Caco-2 (cell line): ENCODE data around the gene PDE6D. TPM values are rescaled to one million over a fixed set of nuclear protein-coding genes. Genes with fewer than 3 reads are reported as not detected.

ENCODE experiments used
- BruUV-seq: library from RNA; stranded (reverse); fragments of 400-500 nt; replicated peaks from 2 replicates; lab custom pipeline; 2021; lab: Mats Ljungman, UMichigan
- CTCF ChIA-PET: fragments of 300-600 bp; sonication (Branson Sonifier 250); formaldehyde crosslinking; loops from one replicate; lab custom pipeline; 2022; ENCODE audit warnings: antibody characterized with exemption; lab: Charles Lee
- POLR2A ChIA-PET: fragments of 300-600 bp; sonication (Branson Sonifier 250); formaldehyde crosslinking; loops from one replicate; lab custom pipeline; 2022; ENCODE audit warnings: antibody characterized with exemption; lab: Charles Lee
- DNase-seq, 2 experiments: peaks; one replicate each; pipeline versions ENCODE4 v3.0.0 to v3.0.0-alpha.2; 2020 to 2022
- H3K27me3 ChIP-seq: replicated peaks from 2 replicates; pipeline ENCODE4 v1.6.0; 2011; ENCODE audit warnings: low read length; ENCODE audit not compliant: control insufficient read depth, insufficient read depth
- H3K36me3 ChIP-seq: 2 replicates; pipeline ENCODE4 v1.5.1; 2011; ENCODE audit warnings: low read length; ENCODE audit not compliant: control insufficient read depth, insufficient read depth
- H3K4me1 ChIP-seq: fragments of 250-450 bp; sonication (Bioruptor Pico); 2 replicates; pipeline ENCODE4 v1.5.1; 2020; ENCODE audit warnings: mild to moderate bottlenecking
- H3K4me3 ChIP-seq: 2 replicates; pipeline ENCODE4 v1.5.1; 2011; ENCODE audit warnings: low read depth, mild to moderate bottlenecking, control low read depth, low read length
- H3K9me3 ChIP-seq: fragments of 250-450 bp; sonication (Bioruptor Pico); 2 replicates; pipeline ENCODE4 v1.5.1; 2020; ENCODE audit warnings: mild to moderate bottlenecking, moderate library complexity
- H3K27ac Mint-ChIP-seq: one replicate; pipeline ENCODE4 v1.8.0; 2022; ENCODE audit warnings: mixed read lengths; ENCODE audit not compliant: unreplicated experiment
- H3K27me3 Mint-ChIP-seq: one replicate; pipeline ENCODE4 v1.8.0; 2022; ENCODE audit warnings: mixed read lengths; ENCODE audit not compliant: insufficient read depth, unreplicated experiment
- H3K36me3 Mint-ChIP-seq: one replicate; pipeline ENCODE4 v1.8.0; 2022; ENCODE audit warnings: mild to moderate bottlenecking, mixed read lengths; ENCODE audit not compliant: insufficient read depth, unreplicated experiment
- H3K4me1 Mint-ChIP-seq: one replicate; pipeline ENCODE4 v1.8.0; 2022; ENCODE audit warnings: low read depth, mixed read lengths; ENCODE audit not compliant: unreplicated experiment
- H3K4me3 Mint-ChIP-seq: one replicate; pipeline ENCODE4 v1.8.0; 2022; ENCODE audit warnings: mild to moderate bottlenecking, moderate library complexity, mixed read lengths; ENCODE audit not compliant: unreplicated experiment
- H3K9me3 Mint-ChIP-seq: one replicate; pipeline ENCODE4 v1.8.0; 2022; ENCODE audit warnings: mixed read lengths; ENCODE audit not compliant: unreplicated experiment
- CTCF ChIP-seq, 2 experiments: fragments of 200-600 bp in 1 of 2; IDR thresholded peaks; 1 replicate in 1 of 2; 2 replicates in 1 of 2; pipeline versions ENCODE4 v1.5.1 to v1.8.0; 2011 to 2022; ENCODE audit warnings: antibody characterized with exemption in 1 of 2, control low read depth in 1 of 2, inconsistent platforms in 1 of 2, low read depth in 1 of 2, low read length in 1 of 2, mild to moderate bottlenecking in 1 of 2, moderate library complexity in 1 of 2; ENCODE audit not compliant: insufficient read depth in 1 of 2, severe bottlenecking in 1 of 2, unreplicated experiment in 1 of 2
- intact Hi-C: fragments of 100-400 bp; cut with micrococcal nuclease; formaldehyde crosslinking; loops from one replicate; pipeline ENCODE4 v1.10.0; 2022; ENCODE audit not compliant: unreplicated experiment
- total RNA-seq: library from RNA; stranded (reverse); gene quantifications from 2 replicates; pipeline ENCODE4 v1.2.3, GENCODE V29; 2022

Gene PDE6D
- total RNA-seq, 1 experiment from 2014 or later = 9.1 TPM

- H3K27me3 Mint-ChIP-seq = no peaks in the 10 kb centered on the region
- no peak for DNase-seq
- H3K9me3 Mint-ChIP-seq = no peaks in the 10 kb centered on the region
- H3K4me3 Mint-ChIP-seq = no peak overlapping the region
- peaks cover 11% of the 10 kb centered on the region for H3K4me1 ChIP-seq
- TF ChIP-seq CTCF (IDR thresholded peaks at IDR 0.05; ENCODE audit: insufficient read depth in 1 of 2, low read depth in 1 of 2, low read length in 1 of 2, severe bottlenecking in 1 of 2, unreplicated experiment in 1 of 2) = no peak
- H3K27me3 ChIP-seq = no peaks in the 10 kb centered on the region
- intact Hi-C loops = loop anchor here (10.0 kb wide), 1 partner anchor 68 kb away; the partner anchor contains the start of genes COPS7B and PDE6D
- H3K9me3 ChIP-seq = no peaks in the 10 kb centered on the region
- peaks cover 41% of the 10 kb centered on the region for H3K36me3 Mint-ChIP-seq
- peak overlapping the region; percentile 59 for H3K27ac Mint-ChIP-seq
- ChIA-PET CTCF (no interaction called here), POLR2A (no interaction called here)
- peaks cover 11% of the 10 kb centered on the region for H3K4me1 Mint-ChIP-seq
- H3K4me3 ChIP-seq = no peak overlapping the region
- H3K36me3 ChIP-seq = peaks cover 3% of the 10 kb centered on the region
- BruUV-seq = no TSS peak
Observed at GRCh38 chr2:231716666-231717280, 64.3 kb downstream of the PDE6D start.

- BruUV-seq = no TSS peak
- intact Hi-C loops = loop anchor here (1.0 to 10.0 kb wide), 4 partner anchors 36 to 104 kb away; partner anchors contain the start of genes COPS7B and PDE6D
- Histone ChIP-seq H3K4me3 (no peak overlapping the region), H3K27me3 (no peaks in the 10 kb centered on the region), H3K9me3 (no peaks in the 10 kb centered on the region), H3K4me1 (peaks cover 11% of the 10 kb centered on the region), H3K36me3 (peaks cover 3% of the 10 kb centered on the region)
- ChIA-PET CTCF (interaction anchor here (0.6 to 2.7 kb wide), 3 partner anchors 8 to 40 kb away, joined by 4 to 55 read pairs (median 4); no protein-coding TSS in a partner anchor), POLR2A (interaction anchor here (2.2 kb wide), 1 partner anchor 102 kb away, joined by 8 read pairs; no protein-coding TSS in a partner anchor)
- Mint-ChIP-seq H3K4me1 (peaks cover 16% of the 10 kb centered on the region), H3K4me3 (peak overlapping the region; percentile 18), H3K9me3 (no peaks in the 10 kb centered on the region), H3K36me3 (peaks cover 48% of the 10 kb centered on the region), H3K27me3 (no peaks in the 10 kb centered on the region), H3K27ac (peak overlapping the region; percentile 59)
- peak in 1 of 2 experiments; percentile 41 for DNase-seq
- no peak for TF ChIP-seq CTCF (IDR thresholded peaks at IDR 0.05; ENCODE audit: insufficient read depth in 1 of 2, low read depth in 1 of 2, low read length in 1 of 2, severe bottlenecking in 1 of 2, unreplicated experiment in 1 of 2)
Observed at GRCh38 chr2:231715988-231716616, 65.0 kb downstream of the PDE6D start.

GRCh38 chr2:231715499-231715837, 65.6 kb downstream of the PDE6D start:
- Mint-ChIP-seq H3K9me3 (no peaks in the 10 kb centered on the region), H3K27ac (peak overlapping the region; percentile 59), H3K4me1 (peaks cover 16% of the 10 kb centered on the region), H3K4me3 (peak overlapping the region; percentile 18), H3K27me3 (no peaks in the 10 kb centered on the region), H3K36me3 (peaks cover 54% of the 10 kb centered on the region)
- Histone ChIP-seq H3K4me3 (no peak overlapping the region), H3K27me3 (no peaks in the 10 kb centered on the region), H3K4me1 (peaks cover 11% of the 10 kb centered on the region), H3K9me3 (no peaks in the 10 kb centered on the region), H3K36me3 (peaks cover 3% of the 10 kb centered on the region)
- DNase-seq = no peak
- ChIA-PET CTCF (interaction anchor here (0.6 to 2.7 kb wide), 5 partner anchors 9 to 102 kb away, joined by 4 to 55 read pairs (median 4); no protein-coding TSS in a partner anchor), POLR2A (interaction anchor here (2.2 kb wide), 2 partner anchors 35 to 102 kb away, joined by 8 to 11 read pairs; no protein-coding TSS in a partner anchor)
- intact Hi-C loops = loop anchor here (1.0 to 10.0 kb wide), 4 partner anchors 35 to 103 kb away; partner anchors contain the start of genes COPS7B and PDE6D
- BruUV-seq = no TSS peak
- peak in 1 of 2 experiments; percentile 6 for TF ChIP-seq CTCF (IDR thresholded peaks at IDR 0.05; ENCODE audit: insufficient read depth in 1 of 2, low read depth in 1 of 2, low read length in 1 of 2, severe bottlenecking in 1 of 2, unreplicated experiment in 1 of 2)
